Activated CD4-positive, alpha-beta T cell treated with anti-CD3 and anti-CD28 coated beads, Interleukin-2, Interleukin-4, amounts not matched to agents 100 ng/mL and 50 ng/mL, durations not matched to agents 16 hours and 8 hours (primary cell): ENCODE results near the gene NFIX.
"Not testable (repeated sequence)": the region's sequence is repeated elsewhere in the genome, so short reads cannot be mapped to it uniquely, and the experiment has no call there.

ENCODE experiments used
- DNase-seq: peaks from one replicate; pipeline ENCODE4 v3.0.0-alpha.2; 2020; ENCODE audit warnings: low spot score

Gene NFIX

DNA sequence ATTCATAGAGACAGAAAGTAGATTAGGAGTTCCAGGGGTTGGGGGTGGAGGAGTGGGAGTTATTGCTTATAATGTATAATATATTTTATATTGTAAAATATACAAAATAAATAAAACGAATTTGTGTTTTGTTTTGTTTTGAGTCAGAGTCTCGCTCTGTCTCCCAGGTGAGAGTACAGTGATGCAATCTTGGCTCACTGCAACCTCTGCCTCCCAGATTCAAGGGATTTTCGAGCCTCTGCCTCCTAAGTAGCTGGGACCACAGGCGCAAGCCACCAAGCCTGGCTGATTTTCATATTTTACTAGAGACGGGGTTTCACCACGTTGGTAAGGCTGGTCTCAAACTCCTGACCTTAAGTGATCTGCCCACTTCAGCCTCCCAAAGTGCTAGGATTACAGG lies 35.8 kb upstream of the NFIX start:
- DNase-seq = no peak

GRCh38 chr19:12965017-12965811 lies 30.1 kb upstream of the NFIX start:
- peak; percentile 89 for DNase-seq

DNA sequence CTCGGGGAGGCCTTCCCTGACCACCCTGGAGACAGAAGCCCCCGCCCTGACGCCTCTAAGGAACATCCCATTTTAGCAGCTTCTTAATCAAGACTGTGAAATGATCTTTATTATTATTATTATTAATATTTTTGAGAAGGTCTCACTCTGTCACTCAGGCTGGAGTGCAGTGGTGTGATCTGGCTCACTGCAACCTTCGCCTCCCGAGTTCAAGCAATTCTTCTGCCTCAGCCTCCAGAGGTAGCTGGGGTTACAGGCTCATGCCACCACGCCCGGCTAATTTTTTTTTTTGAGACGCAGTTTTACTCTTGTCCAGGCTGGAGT lies 29.5 kb upstream of the NFIX start:
- DNase-seq = no peak

- DNase-seq = no peak
Observed at GRCh38 chr19:12967907-12968306, 27.4 kb upstream of the NFIX start.

DNA sequence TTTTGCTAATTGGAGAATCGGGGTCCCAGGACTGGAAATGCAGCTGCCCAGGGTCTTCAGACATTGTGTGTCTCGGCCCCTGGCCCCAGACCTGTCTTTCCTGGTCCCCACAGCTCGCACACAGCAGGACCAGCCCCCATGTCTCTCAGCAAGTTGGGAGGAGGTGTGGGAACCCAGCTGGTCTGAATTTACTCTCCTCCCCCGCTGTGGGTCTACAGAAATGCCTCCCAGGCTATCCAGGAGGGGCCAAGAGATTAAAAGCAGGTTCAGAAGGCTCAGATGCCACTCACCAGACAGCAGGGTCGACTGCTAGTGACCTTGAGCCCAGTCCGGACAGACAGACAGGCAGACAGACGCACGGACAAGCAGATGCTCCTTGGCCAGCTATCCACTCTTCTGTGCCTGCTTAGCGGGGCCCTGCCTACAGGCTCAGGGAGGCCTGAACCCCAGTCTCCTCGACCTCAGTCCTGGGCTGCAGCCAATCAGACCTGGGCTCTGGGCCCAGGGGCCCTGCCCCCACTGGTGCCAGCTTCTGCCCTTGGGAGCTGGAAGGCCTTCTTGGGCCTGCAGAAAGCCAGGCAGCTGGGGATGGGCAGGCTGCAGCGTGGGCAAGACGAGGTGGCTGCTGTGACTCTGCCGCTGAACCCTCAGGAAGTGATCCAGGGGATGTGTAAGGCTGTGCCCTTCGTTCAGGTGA lies 25.8 kb upstream of the NFIX start, which contains the start of gene DAND5:
Gene DAND5, plus strand, starts transcription at position 285 of the 697 bp plus-strand sequence. Its CDS starts 85 bp downstream, at position 370.
- no peak for DNase-seq

GRCh38 chr19:12970070-12970820 lies 25.0 kb upstream of the NFIX start:
- DNase-seq = no peak

DNA sequence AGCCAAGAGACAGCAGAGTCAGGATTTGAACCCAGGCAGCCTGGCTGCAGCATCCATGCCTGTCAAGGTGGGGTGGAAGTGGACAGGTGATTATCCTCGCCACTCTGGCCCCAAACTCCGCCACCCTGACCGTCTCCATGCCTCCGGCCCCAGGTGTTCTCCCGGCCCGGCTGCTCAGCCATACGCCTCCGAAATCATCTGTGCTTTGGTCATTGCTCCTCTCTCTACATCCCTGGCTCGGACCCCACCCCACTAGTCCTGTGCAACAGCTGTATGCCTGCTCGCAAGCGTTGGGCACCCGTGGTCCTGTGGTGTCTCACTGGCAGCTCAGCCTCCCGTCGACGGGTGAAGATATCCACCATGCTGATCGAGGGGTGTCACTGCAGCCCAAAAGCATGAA lies 22.0 kb upstream of the NFIX start:
- no peak for DNase-seq

GRCh38 chr19:12974301-12975220 lies 20.7 kb upstream of the NFIX start:
- DNase-seq = no peak

GRCh38 chr19:12975221-12975741 lies 20.0 kb upstream of the NFIX start:
- no peak for DNase-seq

- not testable (repeated sequence) for DNase-seq
Observed at GRCh38 chr19:12976109-12976508, 19.2 kb upstream of the NFIX start.

DNA sequence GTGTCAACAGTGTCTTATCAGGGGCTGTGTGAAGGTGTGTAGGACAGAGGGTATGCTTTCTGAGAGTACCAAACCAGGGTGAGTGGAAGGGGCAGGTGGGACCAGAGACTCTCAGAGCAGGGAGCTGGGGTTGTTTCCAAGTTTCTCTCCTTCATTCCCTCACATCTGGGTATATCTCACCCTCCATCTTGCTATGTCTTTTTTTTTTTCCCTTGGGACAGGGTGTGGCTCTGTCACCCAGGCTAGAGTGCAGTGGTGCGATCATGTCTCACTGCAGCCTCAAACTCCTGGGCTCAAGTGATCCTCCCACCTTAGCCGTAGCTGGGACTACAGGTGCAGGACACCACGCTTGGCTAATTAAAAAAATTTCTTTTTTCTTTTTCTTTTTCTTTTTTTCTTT lies 15.3 kb upstream of the NFIX start:
- DNase-seq = no peak

DNA sequence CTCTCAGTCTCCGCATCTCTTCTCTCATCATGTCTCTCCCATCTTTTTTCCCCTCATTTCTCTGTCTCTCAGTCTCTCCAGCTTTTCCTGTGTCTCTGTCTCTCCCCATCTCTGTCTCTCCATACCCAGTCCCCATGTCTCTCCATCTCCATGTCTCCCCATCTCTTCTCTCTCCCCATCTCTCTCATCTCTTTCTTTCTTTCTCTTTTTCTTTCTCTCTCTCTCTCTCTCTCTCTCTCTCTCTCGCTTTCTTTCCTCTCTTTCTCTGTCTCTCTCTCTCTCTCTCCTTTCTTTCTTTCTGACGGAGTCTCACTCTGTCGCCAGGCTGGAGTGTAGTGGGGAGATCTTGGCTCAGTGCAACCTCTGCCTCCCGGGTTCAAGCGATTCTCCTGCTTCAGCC lies 12.6 kb upstream of the NFIX start:
- DNase-seq = no peak

DNA sequence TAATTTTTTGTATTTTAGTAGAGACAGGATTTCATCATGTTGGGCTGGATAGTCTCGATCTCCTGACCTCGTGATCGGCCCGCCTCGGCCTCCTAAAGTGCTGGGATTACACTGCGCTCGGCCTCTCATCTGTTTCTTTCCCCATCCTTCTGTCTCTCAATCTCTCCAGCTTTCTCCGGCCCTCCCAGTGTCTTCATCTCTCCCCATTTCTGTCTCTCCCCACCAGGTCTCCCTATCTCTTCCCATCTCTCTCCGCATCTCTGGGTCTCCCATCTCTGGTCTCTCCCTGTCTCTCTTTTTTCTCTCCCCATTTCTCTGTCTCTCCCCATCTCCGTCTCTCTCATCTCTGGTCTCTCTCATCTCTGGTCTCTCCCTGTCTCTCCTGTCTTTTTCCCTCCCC lies 12.2 kb upstream of the NFIX start:
- no peak for DNase-seq

- DNase-seq = peak; percentile 74
Observed at GRCh38 chr19:12983542-12984142, 11.6 kb upstream of the NFIX start.

- DNase-seq = no peak
Observed at GRCh38 chr19:12984143-12984627, 11.1 kb upstream of the NFIX start.

DNA sequence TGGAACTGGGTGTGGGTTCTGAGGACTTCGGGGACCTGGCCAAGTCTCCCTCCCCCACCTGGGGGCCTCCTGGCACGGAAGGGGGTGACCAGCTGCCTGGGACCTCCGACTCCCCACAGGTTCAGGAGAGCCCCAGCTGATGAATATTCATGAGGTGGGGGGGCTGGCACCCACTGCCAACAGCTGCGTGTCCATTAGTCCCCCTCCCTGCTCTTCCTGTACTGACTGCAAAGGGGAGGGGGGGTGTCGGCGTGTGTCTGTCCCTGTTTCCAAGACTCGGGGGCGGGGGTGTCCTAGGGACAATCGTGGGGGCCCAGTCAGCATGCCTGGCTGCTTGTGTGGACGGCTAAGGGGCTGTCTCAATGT lies 10.6 kb upstream of the NFIX start:
- no peak for DNase-seq

GRCh38 chr19:12985049-12985776 lies 10.1 kb upstream of the NFIX start:
- DNase-seq = no peak

GRCh38 chr19:12986726-12987125 lies 8.5 kb upstream of the NFIX start:
- DNase-seq = no peak

DNA sequence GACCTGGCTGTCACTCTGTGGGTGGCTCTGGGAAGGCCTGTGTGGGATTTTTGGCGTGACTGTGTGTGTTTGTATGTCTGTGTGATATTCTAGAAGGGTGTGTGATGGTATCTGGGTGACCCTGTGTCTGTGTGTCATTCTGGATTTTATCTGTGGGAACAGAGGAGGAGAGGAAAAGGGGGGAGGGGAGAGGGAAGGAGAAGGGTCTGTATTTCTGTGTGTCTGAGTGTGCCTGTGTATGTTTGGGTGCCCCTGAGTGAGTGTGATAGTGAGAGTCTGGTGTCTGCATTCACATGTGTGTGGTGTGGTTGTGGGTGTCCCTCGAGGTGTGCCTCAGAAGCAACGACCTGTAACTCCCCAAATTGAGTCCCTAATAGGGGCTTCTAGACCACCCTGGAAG lies 8.1 kb upstream of the NFIX start:
- DNase-seq = no peak

DNA sequence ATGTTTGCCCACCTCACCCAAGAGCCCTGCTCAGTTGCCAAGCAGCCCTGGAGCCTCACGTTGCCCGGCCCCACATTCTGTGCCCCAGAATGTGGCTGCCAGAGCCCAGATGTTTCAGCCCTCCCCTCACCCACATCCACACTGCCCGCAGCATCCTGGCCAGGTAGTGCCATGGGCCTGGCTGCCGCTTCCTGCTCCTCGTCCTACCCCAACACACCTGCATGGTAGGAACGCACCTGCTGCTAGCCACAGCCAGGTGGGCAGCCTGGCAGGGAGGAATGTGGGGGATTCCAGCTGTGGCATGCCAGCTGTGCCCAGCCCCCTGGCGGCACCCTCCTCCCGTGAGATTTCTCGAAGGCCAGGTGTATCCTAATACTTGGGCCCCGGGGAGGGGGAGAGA lies 7.5 kb upstream of the NFIX start:
- no peak for DNase-seq
